Measurements from ENCODE around the gene SULT4A1. TPM values are rescaled to one million over a fixed set of nuclear protein-coding genes. Genes with fewer than 3 reads are reported as not detected.

The SULT4A1 gene
- total RNA-seq, 2 experiments from 2014 or later: not detected

- Histone ChIP-seq H4K20me1 (ENCODE audit: insufficient read depth, low read length) (no peaks in the 10 kb centered on the region), H3K4me2 (ENCODE audit: low read length) (no peak overlapping the region), H3K9me2 (ENCODE audit: insufficient read depth, low read length) (no peaks in the 10 kb centered on the region), H3K4me3 (ENCODE audit: low read depth, low read length, poor library complexity, severe bottlenecking) (no peak overlapping the region), H3K36me3 (ENCODE audit: insufficient read depth, low read length) (no peaks in the 10 kb centered on the region), H3K27ac (ENCODE audit: low read depth, low read length, poor library complexity, severe bottlenecking) (no peak overlapping the region), H3K4me1 (ENCODE audit: insufficient read depth, low read length, poor library complexity, severe bottlenecking) (peaks cover 8% of the 10 kb centered on the region), H2AFZ (ENCODE audit: low read length) (no peak overlapping the region), H3K79me2 (ENCODE audit: insufficient read depth, low read depth, low read length) (no peaks in the 10 kb centered on the region), H3K9me3 (ENCODE audit: low read length) (no peaks in the 10 kb centered on the region)
- ChIA-PET POLR2A (no interaction called here), CTCF (ENCODE audit: unreplicated experiment) (no interaction called here)
- no TSS peak for BruUV-seq (replicated peaks)
- TF ChIP-seq EZH2phosphoT487 (IDR thresholded peaks at IDR 0.05; ENCODE audit: borderline replicate concordance, low read depth, low read length): no peak
- no peak for TF ChIP-seq CTCF (conservative IDR thresholded peaks at IDR 0.05; ENCODE audit: low read length)
- intact Hi-C loops (cut with micrococcal nuclease; ENCODE audit: unreplicated experiment): loop anchor here (10.0 kb wide), 1 partner anchor 745 kb away; no protein-coding TSS in a partner anchor
- no peak for DNase-seq (ENCODE audit: low spot score)
Observed at GRCh38 chr22:43879901-43880540, 17.7 kb upstream of the SULT4A1 start.

GRCh38 chr22:43878831-43879550 is 16.7 kb upstream of the SULT4A1 start:
- Histone ChIP-seq H3K9me2 (ENCODE audit: insufficient read depth, low read length) (no peaks in the 10 kb centered on the region), H3K36me3 (ENCODE audit: insufficient read depth, low read length) (no peaks in the 10 kb centered on the region), H2AFZ (ENCODE audit: low read length) (no peak overlapping the region), H3K79me2 (ENCODE audit: insufficient read depth, low read depth, low read length) (no peaks in the 10 kb centered on the region), H4K20me1 (ENCODE audit: insufficient read depth, low read length) (no peaks in the 10 kb centered on the region), H3K4me1 (ENCODE audit: insufficient read depth, low read length, poor library complexity, severe bottlenecking) (no peaks in the 10 kb centered on the region), H3K4me2 (ENCODE audit: low read length) (no peak overlapping the region), H3K4me3 (ENCODE audit: low read depth, low read length, poor library complexity, severe bottlenecking) (no peak overlapping the region), H3K27ac (ENCODE audit: low read depth, low read length, poor library complexity, severe bottlenecking) (no peak overlapping the region), H3K9me3 (ENCODE audit: low read length) (no peaks in the 10 kb centered on the region)
- no TSS peak for BruUV-seq (replicated peaks)
- intact Hi-C loops (cut with micrococcal nuclease; ENCODE audit: unreplicated experiment): no loop called here
- POLR2A ChIA-PET: no interaction called here
- CTCF ChIA-PET (ENCODE audit: unreplicated experiment): no interaction called here
- DNase-seq (ENCODE audit: low spot score): no peak
- TF ChIP-seq CTCF (conservative IDR thresholded peaks at IDR 0.05; ENCODE audit: low read length) (no peak), EZH2phosphoT487 (IDR thresholded peaks at IDR 0.05; ENCODE audit: borderline replicate concordance, low read depth, low read length) (no peak)
